GM12878 (cell line): ENCODE results near the gene NF1. TPM values are rescaled to one million over a fixed set of nuclear protein-coding genes. Genes with fewer than 3 reads are reported as not detected.

Source experiments
- ATAC-seq: fragments of 200-7000 bp; cut with Tn5 transposase; 3 replicates; pipeline ENCODE4 v1.9.1; 2020; ENCODE audit warnings: mild to moderate bottlenecking, moderate library complexity
- BruUV-seq: library from RNA; stranded (reverse); fragments of 400-500 nt; replicated peaks from 2 replicates; lab custom pipeline; 2021; lab: Mats Ljungman, UMichigan
- CTCF ChIA-PET: fragments of 300-600 bp; sonication (Branson Sonifier 250); formaldehyde crosslinking; extraction: SDS; loops from one replicate; lab custom pipeline; 2021; ENCODE audit warnings: inconsistent platforms; lab: Yijun Ruan, JAX
- POLR2A ChIA-PET: fragments of 350-600 bp; formaldehyde crosslinking; extraction: SDS; loops from one replicate; lab custom pipeline; 2021; ENCODE audit warnings: inconsistent platforms; lab: Charles Lee
- RAD21 ChIA-PET: fragments of 300-600 bp; sonication (Branson Sonifier 250); formaldehyde crosslinking; loops from one replicate; lab custom pipeline; 2023; ENCODE audit warnings: antibody characterized with exemption; ENCODE audit not compliant: unreplicated experiment; lab: Charles Lee
- SMC1A ChIA-PET: fragments of 300-600 bp; sonication (Branson Sonifier 250); formaldehyde crosslinking; loops from one replicate; lab custom pipeline; 2023; ENCODE audit not compliant: unreplicated experiment, uncharacterized antibody; lab: Charles Lee
- DNase-seq: peaks from one replicate; pipeline ENCODE4 v3.0.0-alpha.2; 2011; ENCODE audit warnings: low read depth, low spot score
- FAIRE-seq: peaks from 3 replicates; lab custom pipeline; 2011; peaks lifted over from hg19 to GRCh38; lab: Jason Lieb, UNC
- H2AFZ ChIP-seq: 2 replicates; pipeline ENCODE4 v1.6.0; 2011; ENCODE audit warnings: low read depth, low read length, control low read depth; ENCODE audit not compliant: control insufficient read depth
- H3K27ac ChIP-seq: 2 replicates; pipeline ENCODE4 v1.5.1; 2011; ENCODE audit warnings: control low read depth; ENCODE audit not compliant: control insufficient read depth, insufficient read depth
- H3K27me3 ChIP-seq, 2 experiments: replicated peaks in 1 of 2; 2 replicates each; pipeline versions ENCODE4 v1.6.0 to v1.6.1; 2011; ENCODE audit warnings: low read length in 1 of 2; ENCODE audit not compliant: control insufficient read depth in 2 of 2, insufficient read depth in 2 of 2
- H3K36me3 ChIP-seq, 2 experiments: 2 replicates each; pipeline ENCODE4 v1.5.1; 2011; ENCODE audit warnings: low read length in 1 of 2; ENCODE audit not compliant: control insufficient read depth in 2 of 2, insufficient read depth in 2 of 2
- H3K4me1 ChIP-seq: 2 replicates; pipeline ENCODE4 v1.6.1; 2011; ENCODE audit warnings: mild to moderate bottlenecking, low read length, moderate library complexity, mixed read lengths; ENCODE audit not compliant: control insufficient read depth, insufficient read depth
- H3K4me2 ChIP-seq: 2 replicates; pipeline ENCODE4 v1.6.0; 2011; ENCODE audit warnings: control low read depth; ENCODE audit not compliant: control insufficient read depth, insufficient read depth
- H3K4me3 ChIP-seq: fragments of 200-600 bp; sonication (generic); 2 replicates; pipeline ENCODE4 v1.5.1; 2016
- H3K79me2 ChIP-seq: 2 replicates; pipeline ENCODE4 v1.6.0; 2011; ENCODE audit warnings: low read length; ENCODE audit not compliant: control insufficient read depth, insufficient read depth
- H3K9ac ChIP-seq: 2 replicates; pipeline ENCODE4 v1.8.0; 2011; ENCODE audit warnings: low read length, control low read depth, mixed read lengths; ENCODE audit not compliant: control insufficient read depth, insufficient read depth
- H3K9me3 ChIP-seq: replicated peaks from 3 replicates; pipeline ENCODE4 v1.5.1; 2011; ENCODE audit warnings: mild to moderate bottlenecking, low read length; ENCODE audit not compliant: control insufficient read depth, insufficient read depth
- H4K20me1 ChIP-seq: 2 replicates; pipeline ENCODE4 v1.6.0; 2011; ENCODE audit not compliant: control insufficient read depth, insufficient read depth
- CHD2 ChIP-seq: IDR thresholded peaks from 2 replicates; pipeline ENCODE4 v1.6.1; 2011; ENCODE audit warnings: low read depth, low read length, improper control_type of control experiment, borderline replicate concordance
- EED ChIP-seq: sonication (generic); IDR thresholded peaks from 2 replicates; pipeline ENCODE4 v1.6.1; 2016; ENCODE audit warnings: antibody characterized with exemption, low read depth
- IKZF1 ChIP-seq: fragments of 450-650 bp; conservative IDR thresholded peaks from 2 replicates; pipeline ENCODE4 v1.6.1; 2017; ENCODE audit warnings: antibody characterized with exemption, mild to moderate bottlenecking
- IKZF2 ChIP-seq, 2 experiments: fragments of 450-650 bp; IDR thresholded peaks; 2 replicates each; pipeline ENCODE4 v1.6.1; 2017; ENCODE audit warnings: mild to moderate bottlenecking in 2 of 2, moderate library complexity in 2 of 2
- SMAD5 ChIP-seq: IDR thresholded peaks from 2 replicates; pipeline ENCODE4 v1.6.1; 2016; ENCODE audit warnings: antibody characterized with exemption, low read depth
- SPI1 ChIP-seq: IDR thresholded peaks from 2 replicates; pipeline ENCODE4 v1.6.1; 2011; ENCODE audit warnings: low read depth, mild to moderate bottlenecking, low read length, moderate library complexity, borderline replicate concordance; ENCODE audit not compliant: insufficient read depth
- WGBS: methylation state at CpG from one replicate; pipeline ENCODE4 v1.1.6; 2016; ENCODE audit warnings: low lambda C conversion rate; ENCODE audit not compliant: insufficient replicate concordance, insufficient coverage; ENCODE audit errors: missing lambda C conversion rate; 5-methylcytosine and 5-hydroxymethylcytosine counted together
- in situ Hi-C: fragments of 300-500 bp; cut with MboI; formaldehyde crosslinking; loops from 9 replicates; pipeline ENCODE4 v1.14.3; 2018; ENCODE audit warnings: mixed read lengths
- intact Hi-C: fragments of 100-400 bp; cut with micrococcal nuclease; formaldehyde crosslinking; loops from one replicate; pipeline ENCODE4 v1.14.2; 2022; ENCODE audit not compliant: unreplicated experiment
- polyA plus RNA-seq, 11 experiments: library from polyadenylated mRNA; depleted of rRNA in 4 of 11; unstranded in 6 of 11; stranded (reverse) in 5 of 11; fragments of >200 nt; fragmentation: Nextera tagmentation in 4 of 11; fragmentation: Illumina TruSeq in 1 of 11; extraction: Ambion mirVana in 4 of 11; extraction: Trizol in 1 of 11; gene quantifications; 1 replicate in 1 of 11; 2 replicates in 10 of 11; pipeline versions ENCODE4 v1.2.1 to v1.2.3, GENCODE V29; 2011 to 2016; ENCODE audit warnings: inconsistent platforms in 2 of 11, missing spikeins in 2 of 11, low read depth in 1 of 11
- total RNA-seq, 4 experiments: library from RNA; depleted of rRNA in 3 of 4; stranded (reverse); fragments of >200 nt in 3 of 4; fragmentation: Illumina TruSeq in 1 of 4; extraction: Trizol in 1 of 4; gene quantifications; 2 replicates each; pipeline versions ENCODE4 v1.2.1 to v1.2.3, GENCODE V29; 2013 to 2021

Gene NF1
- total and polyA plus RNA-seq, 10 of the 15 experiments (the other 5 are each of a cell fraction or from before 2014, with no cell fraction given) = 2.5 to 31.8 (median 16.6) TPM

- BruUV-seq = no TSS peak
- ChIA-PET RAD21 (interaction anchor here (0.7 to 1.6 kb wide), 10 partner anchors 10 to 277 kb away, joined by 3 to 5 read pairs (median 3); no protein-coding TSS in a partner anchor), SMC1A (interaction anchor here (0.7 to 1.6 kb wide), 10 partner anchors 11 to 794 kb away, joined by 3 to 7 read pairs (median 3); no protein-coding TSS in a partner anchor), POLR2A (interaction anchor here (0.6 to 1.9 kb wide), 7 partner anchors 18 to 150 kb away, joined by 3 to 7 read pairs (median 5); no protein-coding TSS in a partner anchor), CTCF (interaction anchor here (1.4 to 2.5 kb wide), 3 partner anchors 12 to 121 kb away, joined by 5 to 11 read pairs (median 10); no protein-coding TSS in a partner anchor)
- Histone ChIP-seq H3K4me3 (peak overlapping the region; percentile 100), H3K27ac (peak overlapping the region; percentile 76), H3K4me2 (peak overlapping the region; percentile 87), H4K20me1 (no peaks in the 10 kb centered on the region), H3K36me3 (no peaks in the 10 kb centered on the region), H3K79me2 (peaks cover 34% of the 10 kb centered on the region), H3K27me3 (no peaks in the 10 kb centered on the region), H3K9ac (peak overlapping the region; percentile 83), H3K4me1 (no peaks in the 10 kb centered on the region), H2AFZ (peak overlapping the region; percentile 61), H3K9me3 (no peaks in the 10 kb centered on the region)
- no peak for FAIRE-seq
- intact Hi-C loops = loop anchor here (5.0 kb wide), 1 partner anchor 117 kb away; no protein-coding TSS in a partner anchor
- no peak for DNase-seq
- 9% methylated on average over 19 of the region's 45 CpGs for WGBS
- TF ChIP-seq SPI1 (no peak), EED (peak; percentile 71), IKZF1 (peak; percentile 9), SMAD5 (0 out of 2 replicates have a peak, but pooled peaks have one; percentile 0), IKZF2 (IDR thresholded peaks at IDR 0.05) (peak in 1 of 2 experiments; percentile 8; a peak in 1 of 4 replicates), CHD2 (peak; percentile 58; the same call in 1 of the 2 replicates)
- peak; percentile 63 for ATAC-seq
- in situ Hi-C loops = no loop called here
Observed at GRCh38 chr17:31095236-31096105, 694 bp downstream of the NF1 start.
